Stimulated activated CD8-positive, alpha-beta memory T cell treated with anti-CD3 and anti-CD28 coated beads, Interleukin-2, amount 100 ng/mL, for 1 hour (primary cell): ENCODE results near the gene TAF11L13.
"Not testable (repeated sequence)": the region's sequence is repeated elsewhere in the genome, so short reads cannot be mapped to it uniquely, and the experiment has no call there.

Experiments
- DNase-seq, 2 donors: peaks; one replicate each; pipeline ENCODE4 v3.0.0-alpha.2; 2020; ENCODE audit warnings: low read depth in 2 of 2

TAF11L13 gene

GRCh38 chr5:17631788-17632187 is at the start of gene TAF11L13:
Gene TAF11L13, plus strand, starts transcription at chr5:17632088.
- not testable (repeated sequence) for DNase-seq

- not testable (repeated sequence) for DNase-seq
These were observed 46.2 kb upstream of the TAF11L13 start, which contains the start of gene TAF11L7 for GRCh38 chr5:17585658-17586057. Gene TAF11L7, minus strand, starts transcription at chr5:17585758.

- DNase-seq = not testable (repeated sequence)
These were observed 41.0 kb upstream of the TAF11L13 start, which contains the start of gene TAF11L8 for GRCh38 chr5:17590860-17591259. Gene TAF11L8, minus strand, starts transcription at chr5:17590960.

- not testable (repeated sequence) for DNase-seq
These were observed 37.6 kb upstream of the TAF11L13 start, which contains the start of gene TAF11L9 for GRCh38 chr5:17594255-17594654. Gene TAF11L9, minus strand, starts transcription at chr5:17594394.

GRCh38 chr5:17597728-17598127 is 34.2 kb upstream of the TAF11L13 start, which contains the start of gene TAF11L10:
Gene TAF11L10, minus strand, starts transcription at chr5:17597828.
- DNase-seq = not testable (repeated sequence)

GRCh38 chr5:17603880-17604279 is 28.0 kb upstream of the TAF11L13 start, which contains the start of gene TAF11L11:
Gene TAF11L11, plus strand, starts transcription at chr5:17604183.
- DNase-seq = not testable (repeated sequence)

GRCh38 chr5:17604951-17605350 is 26.9 kb upstream of the TAF11L13 start:
- DNase-seq = no peak

GRCh38 chr5:17607461-17607860 is 24.4 kb upstream of the TAF11L13 start:
- DNase-seq = not testable (repeated sequence)

GRCh38 chr5:17610092-17610491 is 21.8 kb upstream of the TAF11L13 start, which contains the start of gene TAF11L12:
Gene TAF11L12, plus strand, starts transcription at chr5:17610392.
- DNase-seq = not testable (repeated sequence)

- no peak for DNase-seq
These were observed 16.8 kb upstream of the TAF11L13 start for GRCh38 chr5:17614872-17615605.

GRCh38 chr5:17619354-17619753 is 12.5 kb upstream of the TAF11L13 start:
- DNase-seq = no peak

- DNase-seq = no peak
These were observed 11.3 kb upstream of the TAF11L13 start for GRCh38 chr5:17620627-17621026.

- DNase-seq = no peak
These were observed 6.2 kb upstream of the TAF11L13 start for GRCh38 chr5:17625686-17626085.

GRCh38 chr5:17634160-17634559 is 2.3 kb downstream of the TAF11L13 start, which contains the start of gene TAF11L14:
Gene TAF11L14, plus strand, starts transcription at chr5:17634460.
- DNase-seq = no peak

GRCh38 chr5:17649232-17649631 is 17.3 kb downstream of the TAF11L13 start:
- DNase-seq = not testable (repeated sequence)

- DNase-seq = not testable (repeated sequence)
These were observed 23.4 kb downstream of the TAF11L13 start for GRCh38 chr5:17655201-17655759.

- no peak for DNase-seq
These were observed 24.0 kb downstream of the TAF11L13 start for GRCh38 chr5:17655921-17656320.

GRCh38 chr5:17663182-17663581 is 31.3 kb downstream of the TAF11L13 start:
- DNase-seq = no peak

- DNase-seq = no peak
These were observed 33.9 kb downstream of the TAF11L13 start for GRCh38 chr5:17665836-17666235.

GRCh38 chr5:17666726-17667235 is 34.9 kb downstream of the TAF11L13 start:
- no peak for DNase-seq

GRCh38 chr5:17670353-17670752 is 38.5 kb downstream of the TAF11L13 start:
- DNase-seq = no peak

- no peak for DNase-seq
These were observed 47.0 kb downstream of the TAF11L13 start for GRCh38 chr5:17678751-17679324.
